ENCODE data around the gene DNAJA4.

The DNAJA4 gene

DNA sequence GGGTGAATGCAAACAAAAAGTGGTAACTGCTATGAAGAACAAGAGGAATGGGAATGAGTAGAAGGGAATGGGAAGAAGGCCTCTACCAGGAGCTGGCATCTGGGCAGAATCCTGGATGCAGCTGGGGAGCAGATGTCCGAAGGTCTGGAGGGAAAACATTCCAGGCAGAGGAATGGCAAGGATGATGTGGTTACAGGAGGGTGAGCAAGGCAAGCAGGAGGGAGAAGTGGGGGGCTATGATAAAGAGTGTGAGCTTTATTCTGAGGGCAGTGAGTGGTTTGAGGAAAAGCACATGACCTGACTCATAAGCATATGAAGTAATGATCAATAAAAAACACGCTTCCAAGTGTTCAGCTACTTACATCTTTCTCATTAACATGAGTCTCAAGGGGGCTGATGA lies 18.0 kb downstream of the DNAJA4 start:
- no peak for DNase-seq

- DNase-seq = no peak
Observed at GRCh38 chr15:78284758-78285157, 20.4 kb downstream of the DNAJA4 start.

DNA sequence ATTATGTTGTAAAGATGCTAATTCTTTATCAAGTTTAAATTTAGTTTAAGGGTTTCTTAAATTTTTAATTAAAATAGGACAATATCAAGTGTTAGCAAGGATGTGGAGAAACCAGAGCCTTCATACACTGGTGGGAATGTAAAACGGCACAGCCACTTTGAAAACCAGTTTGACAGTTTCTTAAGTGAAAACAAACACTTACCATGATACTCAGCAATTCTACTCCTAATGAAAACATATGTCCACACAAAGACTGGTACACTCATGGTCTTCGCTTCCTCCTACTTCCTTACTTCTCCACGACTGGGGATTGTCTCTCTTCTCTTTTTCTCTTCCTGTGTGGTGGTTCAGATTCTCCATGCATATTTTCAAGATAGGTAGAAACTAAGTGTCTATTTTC lies 25.9 kb downstream of the DNAJA4 start:
- DNase-seq = no peak

DNA sequence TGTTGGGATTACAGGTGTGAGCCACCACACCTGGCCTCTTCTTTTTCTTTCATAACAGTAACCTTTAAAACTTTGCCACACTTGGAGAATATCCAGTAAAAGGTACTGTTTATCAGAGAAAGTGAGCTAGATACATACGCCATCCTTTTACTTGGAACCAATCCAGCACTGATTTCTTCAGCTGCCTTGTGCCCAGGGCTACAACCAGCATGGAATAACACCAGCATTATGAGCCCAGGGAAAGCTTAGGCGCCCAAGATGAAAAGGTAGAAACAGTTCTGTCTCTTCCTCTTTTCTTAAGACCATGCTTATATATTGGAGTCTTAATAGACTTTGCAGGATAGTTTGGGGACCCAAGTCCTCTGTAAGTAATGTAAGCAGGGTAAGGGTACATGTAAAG lies 26.7 kb downstream of the DNAJA4 start:
- no peak for DNase-seq

- no peak for DNase-seq
Observed at GRCh38 chr15:78291698-78292097, 27.3 kb downstream of the DNAJA4 start.

DNA sequence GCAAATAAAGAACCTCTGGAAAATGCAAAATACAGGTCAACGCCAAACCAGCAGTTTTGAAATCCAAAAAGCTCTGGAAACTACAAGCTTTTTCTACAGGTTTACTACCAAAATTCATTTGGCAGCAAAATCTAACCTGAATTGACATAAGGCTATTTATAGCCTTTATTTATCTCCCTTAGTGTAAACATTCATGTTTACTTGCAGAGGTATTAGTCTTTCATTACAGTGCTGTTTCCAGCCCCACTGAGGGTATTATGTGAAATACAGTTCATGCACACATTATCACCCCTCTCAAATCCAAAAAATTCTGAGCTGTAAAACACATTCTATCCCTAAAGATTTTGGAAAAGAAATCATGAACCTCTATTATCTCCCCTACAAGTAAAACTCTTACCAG lies 27.9 kb downstream of the DNAJA4 start:
- no peak for DNase-seq

GRCh38 chr15:78299101-78299930 lies 35.0 kb downstream of the DNAJA4 start, which contains the start of gene SKIC8:
Gene SKIC8, minus strand, starts transcription at chr15:78299609. Its CDS starts 3,923 bp downstream, at chr15:78295686.
- DNase-seq = peak; percentile 90

DNA sequence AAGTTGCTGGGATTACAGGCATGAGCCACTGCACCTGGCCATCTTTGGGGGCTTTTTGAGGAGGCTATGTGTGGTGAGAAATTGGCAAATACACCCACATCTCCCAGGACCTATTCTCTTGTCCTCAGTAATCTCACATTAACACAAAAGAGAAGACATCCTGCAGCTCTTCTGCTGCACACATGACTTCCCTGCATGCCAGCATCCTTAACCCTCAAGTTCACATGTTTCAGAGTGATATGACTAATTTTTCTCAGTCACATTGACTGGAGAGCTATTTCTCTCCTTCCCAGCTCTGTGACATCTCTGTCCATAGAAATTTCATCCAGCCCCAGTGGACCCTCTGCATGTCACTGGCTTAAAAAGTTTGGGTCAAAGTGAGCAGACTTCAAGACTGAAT lies 37.0 kb downstream of the DNAJA4 start:
- no peak for DNase-seq

GRCh38 chr15:78301828-78302227 lies 37.5 kb downstream of the DNAJA4 start:
- DNase-seq = no peak

GRCh38 chr15:78302579-78303312 lies 38.4 kb downstream of the DNAJA4 start:
- DNase-seq = no peak

- no peak for DNase-seq
Observed at GRCh38 chr15:78304216-78305066, 40.1 kb downstream of the DNAJA4 start.

DNA sequence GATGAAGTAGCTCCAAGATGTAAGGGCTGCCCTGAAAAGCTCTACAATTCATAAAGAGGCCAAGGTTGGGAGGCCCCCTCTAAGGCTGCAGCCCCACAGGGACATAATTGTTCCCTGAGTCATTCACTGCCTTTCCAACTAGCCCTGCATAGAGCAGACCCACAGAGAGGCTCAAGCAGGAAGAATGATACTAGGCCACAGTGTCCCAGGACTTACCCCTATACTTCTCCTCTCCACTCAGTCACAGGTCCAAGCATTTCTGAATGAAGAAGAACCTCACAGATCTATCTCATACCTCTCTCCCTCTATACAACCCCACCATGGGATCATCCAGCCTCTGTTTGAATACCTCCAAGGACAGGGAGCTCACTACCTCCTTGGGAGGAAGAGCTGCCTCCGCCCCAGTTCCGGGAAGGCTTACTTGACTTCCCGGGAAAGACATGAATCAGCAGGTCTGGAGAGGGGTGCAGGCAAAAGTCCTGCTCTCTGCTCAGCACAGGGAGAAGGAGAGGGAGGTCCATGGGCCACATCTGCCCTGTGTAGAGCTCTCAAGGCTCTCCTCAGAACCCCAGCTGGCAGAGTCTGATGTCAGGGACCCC lies 41.9 kb downstream of the DNAJA4 start:
- DNase-seq = no peak

DNA sequence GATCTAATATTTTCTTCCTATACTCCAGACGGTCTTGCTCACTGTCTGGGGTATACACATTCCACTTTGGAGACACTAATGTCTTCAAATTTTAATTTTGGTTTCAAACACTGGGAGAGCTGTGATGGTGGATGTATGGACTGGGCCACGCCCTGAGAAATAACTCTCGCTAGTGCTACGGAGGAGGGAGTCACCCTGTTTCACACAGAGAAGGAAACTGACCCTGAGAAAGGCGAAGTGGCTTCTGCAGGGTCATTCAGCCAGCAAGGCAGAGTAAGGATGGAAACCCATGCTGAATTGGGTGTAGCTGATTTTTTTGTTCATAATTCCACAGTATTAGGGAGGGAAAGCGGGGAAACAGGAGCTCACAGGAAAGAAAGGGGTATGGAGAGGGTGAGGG lies 43.6 kb downstream of the DNAJA4 start:
- DNase-seq = no peak

DNA sequence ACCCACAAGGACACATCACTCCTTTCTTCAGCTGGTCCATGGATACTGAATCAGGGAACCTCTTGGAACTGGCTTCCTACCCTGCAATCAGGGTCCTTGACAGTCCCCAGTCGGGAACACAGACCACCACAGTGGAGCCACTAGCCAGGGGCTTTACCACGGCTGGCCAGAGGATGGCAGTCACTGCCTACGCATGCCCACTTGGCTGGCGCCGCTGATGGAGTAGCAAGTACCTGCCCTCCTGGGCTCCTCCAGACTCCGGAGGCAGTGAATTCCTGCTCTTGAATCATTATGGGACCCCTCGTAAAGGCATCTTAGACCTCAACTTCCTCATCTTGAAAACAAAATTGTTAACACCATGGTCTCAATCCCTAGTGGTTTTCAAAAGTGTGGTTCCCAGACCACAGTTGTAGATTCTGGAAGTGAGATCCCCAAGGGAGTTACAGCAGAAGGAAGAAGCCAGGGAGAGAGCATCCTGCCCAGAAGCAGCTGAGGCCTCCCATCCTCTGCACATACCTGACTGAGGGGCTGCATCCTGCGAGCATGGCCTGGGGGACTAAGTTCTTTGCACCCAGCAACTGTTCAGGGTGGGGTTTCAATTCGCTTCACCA lies 44.2 kb downstream of the DNAJA4 start:
- DNase-seq = peak; percentile 27

DNA sequence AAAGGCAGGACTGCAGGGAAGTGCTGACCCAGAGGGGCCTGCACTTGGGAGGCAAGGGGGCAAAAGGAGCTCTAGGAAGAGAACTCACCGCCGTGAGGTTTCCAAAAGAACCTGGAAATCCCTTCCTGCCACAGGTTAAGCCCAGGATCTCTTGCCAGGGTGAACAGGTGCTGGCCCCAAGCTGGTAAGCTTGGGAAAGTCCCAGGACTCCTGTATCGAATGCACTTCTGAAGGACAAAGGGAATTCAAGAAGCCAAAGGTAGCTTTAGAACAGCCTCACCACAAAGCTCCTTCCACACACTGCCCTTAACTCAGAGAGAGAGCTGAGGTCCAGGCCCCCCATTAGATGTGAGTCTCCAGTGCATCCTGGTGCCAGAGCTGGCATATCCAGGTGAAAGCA lies 46.9 kb downstream of the DNAJA4 start:
- DNase-seq = no peak

GRCh38 chr15:78312536-78312935 lies 48.2 kb downstream of the DNAJA4 start:
- DNase-seq = no peak

- DNase-seq = no peak
Observed at GRCh38 chr15:78312957-78313356, 48.6 kb downstream of the DNAJA4 start.

DNA sequence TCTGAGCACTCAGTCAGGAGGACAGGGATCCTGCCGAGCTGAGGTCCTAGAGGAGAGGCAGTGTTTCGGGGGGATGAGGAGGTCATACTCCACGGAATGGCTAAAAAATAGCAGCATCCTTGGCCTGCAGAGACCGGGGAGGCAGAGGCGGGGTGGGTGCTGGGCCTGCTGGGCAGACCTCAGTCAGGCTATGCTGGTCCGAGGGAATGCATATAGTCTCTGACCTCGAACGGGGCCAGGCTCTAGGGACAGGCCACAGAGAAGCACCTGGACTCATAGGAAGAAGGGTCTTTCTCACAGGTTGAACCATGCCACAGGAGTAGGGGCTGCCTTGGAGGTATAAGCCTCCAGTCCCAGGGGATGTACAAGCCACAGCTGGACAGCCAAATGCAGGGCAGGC lies 49.0 kb downstream of the DNAJA4 start:
- DNase-seq = no peak

DNA sequence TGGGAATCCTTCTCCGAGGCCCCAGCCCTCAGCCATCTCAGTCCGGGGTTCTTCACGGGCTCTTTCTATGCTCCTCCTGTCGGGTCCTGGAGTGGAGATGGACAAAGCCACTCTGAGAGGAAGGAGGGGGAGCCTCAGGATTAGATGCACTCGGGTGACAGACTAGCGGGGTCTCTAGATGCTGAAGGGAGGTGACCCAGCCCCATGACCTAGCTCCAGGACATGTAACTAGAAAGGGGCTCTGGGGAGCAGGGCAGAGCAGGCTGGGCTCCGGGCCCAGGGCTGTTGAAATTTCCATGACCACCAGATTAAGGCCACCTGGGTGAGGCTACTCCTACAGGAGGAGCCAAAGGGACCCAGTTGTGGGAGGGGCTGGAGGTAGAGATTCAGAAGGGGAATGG lies 49.8 kb downstream of the DNAJA4 start:
- no peak for DNase-seq

DNA sequence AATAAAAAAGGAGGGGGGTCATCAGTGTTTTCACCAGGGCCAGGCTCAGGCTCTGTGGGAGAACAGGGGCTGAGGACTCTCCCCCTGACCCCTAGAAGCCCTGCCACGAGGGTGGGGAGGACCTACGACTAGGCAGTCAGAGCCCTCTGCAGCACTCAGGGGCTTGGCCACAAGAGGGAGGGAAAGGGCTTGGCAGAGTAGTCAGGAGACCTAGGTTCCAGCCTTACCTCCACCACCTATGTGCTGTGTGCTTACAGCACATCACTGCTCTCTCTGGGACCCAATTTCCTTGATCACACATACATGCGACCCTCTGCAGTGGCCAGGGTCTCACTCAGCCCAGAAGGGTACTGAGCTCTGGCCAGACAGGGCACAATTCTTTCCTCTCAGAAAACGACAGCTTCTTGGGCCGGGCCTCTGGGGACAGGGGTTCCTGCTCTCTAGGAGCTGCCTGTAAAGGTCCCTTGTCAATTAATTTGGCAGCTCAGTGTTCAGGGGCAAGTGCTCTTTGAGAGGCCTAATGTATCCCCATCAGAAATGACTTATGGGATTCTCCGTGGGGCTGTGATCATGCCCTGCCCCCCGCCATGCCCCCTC lies 51.4 kb downstream of the DNAJA4 start:
- DNase-seq = no peak

- no peak for DNase-seq
Observed at GRCh38 chr15:78316283-78317083, 52.1 kb downstream of the DNAJA4 start.
